Measurements from ENCODE around the gene SLC35B2.
A peak's percentile ranks its signal among the peaks of the same experiment; 100 is the strongest.

The SLC35B2 gene

GRCh38 chr6:44275749-44276648 is 18.7 kb upstream of the SLC35B2 start:
- Mint-ChIP-seq H3K4me1 (no peaks in the 10 kb centered on the region), H3K4me3 (no peak overlapping the region), H3K27me3 (ENCODE audit: low read depth) (peaks cover 60% of the 10 kb centered on the region), H3K36me3 (ENCODE audit: low read depth) (no peaks in the 10 kb centered on the region), H3K27ac (no peak overlapping the region), H3K9me3 (no peaks in the 10 kb centered on the region)
- no peak for TF ChIP-seq CTCF (IDR thresholded peaks at IDR 0.05; ENCODE audit: unreplicated experiment in 3 of 3)

- TF ChIP-seq CTCF (IDR thresholded peaks at IDR 0.05; ENCODE audit: unreplicated experiment in 3 of 3) = no peak
- H3K36me3 Mint-ChIP-seq (ENCODE audit: low read depth) = no peaks in the 10 kb centered on the region
- H3K9me3 Mint-ChIP-seq = no peaks in the 10 kb centered on the region
- no peak overlapping the region for H3K4me3 Mint-ChIP-seq
- peaks cover 55% of the 10 kb centered on the region for H3K27me3 Mint-ChIP-seq (ENCODE audit: low read depth)
- no peak overlapping the region for H3K27ac Mint-ChIP-seq
- H3K4me1 Mint-ChIP-seq = no peaks in the 10 kb centered on the region
Observed at GRCh38 chr6:44275271-44275748, 18.0 kb upstream of the SLC35B2 start.

GRCh38 chr6:44273617-44274016 is 16.3 kb upstream of the SLC35B2 start:
- H3K4me1 Mint-ChIP-seq = no peaks in the 10 kb centered on the region
- H3K27ac Mint-ChIP-seq = no peak overlapping the region
- H3K36me3 Mint-ChIP-seq (ENCODE audit: low read depth) = no peaks in the 10 kb centered on the region

GRCh38 chr6:44272999-44273566 is 15.8 kb upstream of the SLC35B2 start:
- Mint-ChIP-seq H3K27ac (no peak overlapping the region), H3K27me3 (ENCODE audit: low read depth) (peaks cover 56% of the 10 kb centered on the region), H3K4me3 (peak overlapping the region; percentile 60 to 74 (median 66)), H3K9me3 (no peaks in the 10 kb centered on the region), H3K36me3 (ENCODE audit: low read depth) (no peaks in the 10 kb centered on the region), H3K4me1 (no peaks in the 10 kb centered on the region)
- TF ChIP-seq CTCF (IDR thresholded peaks at IDR 0.05; ENCODE audit: unreplicated experiment in 3 of 3) = no peak

More at GRCh38 chr6:44273617-44274016, 16.3 kb upstream of the SLC35B2 start:
- Mint-ChIP-seq H3K27me3 (ENCODE audit: low read depth) (peaks cover 54% of the 10 kb centered on the region), H3K9me3 (no peaks in the 10 kb centered on the region), H3K4me3 (no peak overlapping the region)
- TF ChIP-seq CTCF (IDR thresholded peaks at IDR 0.05; ENCODE audit: unreplicated experiment in 3 of 3) = no peak

GRCh38 chr6:44272529-44272928 is 15.2 kb upstream of the SLC35B2 start:
- TF ChIP-seq CTCF (IDR thresholded peaks at IDR 0.05; ENCODE audit: unreplicated experiment in 3 of 3) = no peak
- Mint-ChIP-seq H3K27me3 (ENCODE audit: low read depth) (peaks cover 57% of the 10 kb centered on the region), H3K27ac (no peak overlapping the region), H3K4me3 (peak overlapping the region; percentile 60 to 74 (median 66)), H3K4me1 (peaks cover 4% of the 10 kb centered on the region), H3K9me3 (no peaks in the 10 kb centered on the region), H3K36me3 (ENCODE audit: low read depth) (no peaks in the 10 kb centered on the region)

Data from nephron (organoid).